Hepatocyte (in vitro differentiated cells): Measurements from ENCODE around the gene PKLR. TPM values are rescaled to one million over a fixed set of nuclear protein-coding genes. Genes with fewer than 3 reads are reported as not detected.

Source experiments
- DNase-seq: peaks from one replicate; pipeline ENCODE4 v3.0.0-alpha.2; 2016; ENCODE audit warnings: low spot score
- H2AFZ ChIP-seq: fragments of 200-600 bp; sonication (generic); 2 replicates; pipeline ENCODE4 v1.6.0; 2016; ENCODE audit warnings: antibody characterized with exemption, mild to moderate bottlenecking
- H3K27ac ChIP-seq: fragments of 200-600 bp; sonication (generic); 2 replicates; pipeline ENCODE4 v1.5.1; 2016; ENCODE audit warnings: mild to moderate bottlenecking
- H3K27me3 ChIP-seq: fragments of 200-600 bp; sonication (generic); 2 replicates; pipeline ENCODE4 v1.6.1; 2016
- H3K36me3 ChIP-seq: fragments of 200-600 bp; sonication (generic); replicated peaks from 2 replicates; pipeline ENCODE4 v1.5.1; 2016; ENCODE audit warnings: low read depth; ENCODE audit not compliant: insufficient read depth
- H3K4me1 ChIP-seq: fragments of 200-600 bp; sonication (generic); 2 replicates; pipeline ENCODE4 v1.5.1; 2016; ENCODE audit warnings: mild to moderate bottlenecking, moderate library complexity; ENCODE audit not compliant: insufficient read depth
- H3K4me2 ChIP-seq: fragments of 200-600 bp; sonication (generic); 2 replicates; pipeline ENCODE4 v1.6.0; 2016
- H3K4me3 ChIP-seq: fragments of 200-600 bp; sonication (generic); 2 replicates; pipeline ENCODE4 v1.5.1; 2016; ENCODE audit warnings: mild to moderate bottlenecking
- H3K79me2 ChIP-seq: fragments of 200-600 bp; sonication (generic); 2 replicates; pipeline ENCODE4 v1.6.0; 2017; ENCODE audit warnings: mild to moderate bottlenecking
- H3K9me2 ChIP-seq: fragments of 200-600 bp; sonication (generic); replicated peaks from 2 replicates; pipeline ENCODE4 v1.6.0; 2017; ENCODE audit warnings: mild to moderate bottlenecking; ENCODE audit not compliant: insufficient read depth
- H3K9me3 ChIP-seq: fragments of 200-600 bp; sonication (generic); 2 replicates; pipeline ENCODE4 v1.5.1; 2016; ENCODE audit warnings: low read depth, mild to moderate bottlenecking
- H4K20me1 ChIP-seq: fragments of 200-600 bp; sonication (generic); 2 replicates; pipeline ENCODE4 v1.6.0; 2016; ENCODE audit warnings: mild to moderate bottlenecking; ENCODE audit not compliant: insufficient read depth, poor library complexity, severe bottlenecking
- EZH2 ChIP-seq: fragments of 200-600 bp; sonication (generic); IDR thresholded peaks from 2 replicates; pipeline ENCODE4 v1.6.1; 2016; ENCODE audit warnings: antibody characterized with exemption, mild to moderate bottlenecking, borderline replicate concordance
- EZH2phosphoT487 ChIP-seq: fragments of 200-600 bp; sonication (generic); IDR thresholded peaks from one replicate; pipeline ENCODE4 v1.6.1; 2018; ENCODE audit warnings: antibody characterized with exemption, mild to moderate bottlenecking, low read depth, moderate library complexity; ENCODE audit not compliant: unreplicated experiment, severe bottlenecking
- WGBS: methylation state at CpG from one replicate; pipeline ENCODE4 v1.1.6; 2016; ENCODE audit warnings: low lambda C conversion rate; ENCODE audit errors: missing lambda C conversion rate; 5-methylcytosine and 5-hydroxymethylcytosine counted together
- polyA plus RNA-seq: library from polyadenylated mRNA; unstranded; fragments of >200 nt; fragmentation: Nextera tagmentation; extraction: Ambion mirVana; gene quantifications from 2 replicates; pipeline ENCODE4 v1.2.1, GENCODE V29; 2016
- total RNA-seq: library from RNA; depleted of rRNA; stranded (reverse); fragments of >200 nt; gene quantifications from 2 replicates; pipeline ENCODE4 v1.2.3, GENCODE V29; 2014
- TF ChIP-seq, protein P1 (sequence below): fragments of 200-600 bp; sonication (generic); IDR thresholded peaks from 2 replicates; pipeline ENCODE4 v1.5.1; 2016; ENCODE audit warnings: antibody characterized with exemption, mild to moderate bottlenecking; ENCODE audit not compliant: poor library complexity

PKLR gene
- total and polyA plus RNA-seq, 2 experiments from 2014 or later = 10.9 to 13.3 TPM

DNA sequence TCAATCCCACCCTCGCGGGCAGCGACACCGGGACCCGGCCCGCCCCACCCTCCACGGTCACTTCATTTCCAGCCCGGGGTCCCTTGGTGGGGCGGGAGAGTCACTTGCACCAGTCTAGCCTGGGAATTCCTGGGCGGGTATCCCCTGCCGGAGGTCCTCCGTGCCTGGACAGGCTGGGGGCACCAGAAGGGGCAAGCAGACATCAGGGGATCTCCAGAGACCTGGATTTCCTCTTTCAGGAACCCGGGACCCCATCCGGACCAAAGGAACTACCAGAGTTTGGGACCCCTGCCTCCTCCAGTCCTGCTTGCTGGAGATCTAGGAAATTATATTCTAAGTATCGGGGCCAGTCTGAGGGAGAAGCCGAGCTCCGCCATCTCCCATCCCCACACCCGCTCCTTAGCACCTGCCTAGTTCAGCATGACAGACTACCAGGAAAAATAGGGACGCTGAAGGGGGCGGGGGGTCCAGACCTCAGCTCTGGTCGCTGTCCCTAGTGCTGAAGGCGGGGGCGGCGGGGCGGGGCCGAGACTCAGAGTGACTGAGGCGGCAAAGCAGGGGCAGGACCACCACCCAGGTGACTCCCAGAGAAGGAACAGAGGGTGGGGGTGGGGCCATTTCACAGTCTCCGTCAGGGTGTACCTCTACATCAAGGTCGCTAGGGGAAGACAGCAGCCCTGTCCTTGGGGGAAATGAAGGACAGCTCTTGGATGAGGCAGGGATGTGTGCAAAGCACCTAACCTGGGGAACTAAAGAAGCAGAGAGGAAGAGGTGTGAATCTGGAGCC is 23.1 kb downstream of the PKLR start:
- H3K9me2 ChIP-seq = no peaks in the 10 kb centered on the region
- DNase-seq = peak; percentile 85
- WGBS = 2% methylated on average over 26 of the region's 29 CpGs

DNA sequence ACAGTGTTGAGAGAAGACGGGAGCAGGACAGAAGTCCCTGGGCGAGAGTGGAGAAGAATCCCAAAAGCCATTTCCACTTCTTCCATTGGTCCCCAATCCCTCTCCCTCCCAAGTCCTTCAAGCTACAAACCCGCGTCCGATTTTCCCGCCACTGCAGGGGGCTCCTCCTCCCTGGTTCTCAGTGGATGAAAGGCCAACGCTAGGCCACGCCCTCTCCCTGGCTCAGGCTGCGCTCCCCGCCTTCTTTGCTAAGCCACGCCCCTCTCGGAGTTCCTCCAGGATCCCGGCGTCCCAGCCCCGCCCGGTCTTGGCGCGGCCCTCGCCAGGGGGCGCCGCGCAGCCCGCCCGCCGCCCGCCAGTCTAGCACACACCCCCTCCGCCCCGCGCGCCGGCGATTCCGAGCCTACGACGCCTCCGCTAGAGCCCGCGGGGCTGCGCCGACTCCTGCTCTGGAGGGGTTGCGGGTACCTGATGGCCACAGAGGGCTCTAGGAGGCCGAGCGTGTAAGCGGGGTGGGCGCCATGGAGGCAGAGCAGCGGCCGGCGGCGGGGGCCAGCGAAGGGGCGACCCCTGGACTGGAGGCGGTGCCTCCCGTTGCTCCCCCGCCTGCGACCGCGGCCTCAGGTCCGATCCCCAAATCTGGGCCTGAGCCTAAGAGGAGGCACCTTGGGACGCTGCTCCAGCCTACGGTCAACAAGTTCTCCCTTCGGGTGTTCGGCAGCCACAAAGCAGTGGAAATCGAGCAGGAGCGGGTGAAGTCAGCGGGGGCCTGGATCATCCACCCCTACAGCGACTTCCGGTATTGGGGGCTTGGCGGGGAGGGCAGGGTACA is 24.0 kb downstream of the PKLR start, which contains the start of gene HCN3:
TSS of gene HCN3 (plus strand) at position 394 of the 832 bp plus-strand sequence. CDS start at position 522, 128 bp downstream.
- peak; percentile 100 for DNase-seq
- TF ChIP-seq, protein P1, sequence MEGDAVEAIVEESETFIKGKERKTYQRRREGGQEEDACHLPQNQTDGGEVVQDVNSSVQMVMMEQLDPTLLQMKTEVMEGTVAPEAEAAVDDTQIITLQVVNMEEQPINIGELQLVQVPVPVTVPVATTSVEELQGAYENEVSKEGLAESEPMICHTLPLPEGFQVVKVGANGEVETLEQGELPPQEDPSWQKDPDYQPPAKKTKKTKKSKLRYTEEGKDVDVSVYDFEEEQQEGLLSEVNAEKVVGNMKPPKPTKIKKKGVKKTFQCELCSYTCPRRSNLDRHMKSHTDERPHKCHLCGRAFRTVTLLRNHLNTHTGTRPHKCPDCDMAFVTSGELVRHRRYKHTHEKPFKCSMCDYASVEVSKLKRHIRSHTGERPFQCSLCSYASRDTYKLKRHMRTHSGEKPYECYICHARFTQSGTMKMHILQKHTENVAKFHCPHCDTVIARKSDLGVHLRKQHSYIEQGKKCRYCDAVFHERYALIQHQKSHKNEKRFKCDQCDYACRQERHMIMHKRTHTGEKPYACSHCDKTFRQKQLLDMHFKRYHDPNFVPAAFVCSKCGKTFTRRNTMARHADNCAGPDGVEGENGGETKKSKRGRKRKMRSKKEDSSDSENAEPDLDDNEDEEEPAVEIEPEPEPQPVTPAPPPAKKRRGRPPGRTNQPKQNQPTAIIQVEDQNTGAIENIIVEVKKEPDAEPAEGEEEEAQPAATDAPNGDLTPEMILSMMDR = peak; percentile 71
- no peak for TF ChIP-seq EZH2
- WGBS = 2% methylated on average over 49 of the region's 68 CpGs
- no peaks in the 10 kb centered on the region for H3K9me2 ChIP-seq
- H3K27ac ChIP-seq = peak within 1 kb of the TSS; percentile 64
- H3K4me2 ChIP-seq = peak within 1 kb of the TSS; percentile 96
- peak within 1 kb of the TSS; percentile 95 for H2AFZ ChIP-seq
- H3K36me3 ChIP-seq = no peaks in the 10 kb centered on the region
- H3K79me2 ChIP-seq = peaks cover 6% of the 10 kb centered on the region
- no peaks in the 10 kb centered on the region for H3K9me3 ChIP-seq
- H3K4me1 ChIP-seq = peaks cover 6% of the 10 kb centered on the region
- peak within 1 kb of the TSS; percentile 62 for H3K4me3 ChIP-seq
- peaks cover 3% of the 10 kb centered on the region for H4K20me1 ChIP-seq
- no peaks in the 10 kb centered on the region for H3K27me3 ChIP-seq

More for the DNA sequence above, 23.1 kb downstream of the PKLR start:
- H3K4me2 ChIP-seq = peak overlapping the region; percentile 96
- H3K27ac ChIP-seq = peak overlapping the region; percentile 64
- peak overlapping the region; percentile 62 for H3K4me3 ChIP-seq
- H3K27me3 ChIP-seq = no peaks in the 10 kb centered on the region
- peak overlapping the region; percentile 95 for H2AFZ ChIP-seq
- H4K20me1 ChIP-seq = no peaks in the 10 kb centered on the region
- no peaks in the 10 kb centered on the region for H3K36me3 ChIP-seq
- H3K4me1 ChIP-seq = peaks cover 4% of the 10 kb centered on the region
- no peaks in the 10 kb centered on the region for H3K9me3 ChIP-seq
- H3K79me2 ChIP-seq = no peaks in the 10 kb centered on the region
- no peak for TF ChIP-seq EZH2
- TF ChIP-seq, protein P1 = no peak
- no peak for TF ChIP-seq EZH2phosphoT487

DNA sequence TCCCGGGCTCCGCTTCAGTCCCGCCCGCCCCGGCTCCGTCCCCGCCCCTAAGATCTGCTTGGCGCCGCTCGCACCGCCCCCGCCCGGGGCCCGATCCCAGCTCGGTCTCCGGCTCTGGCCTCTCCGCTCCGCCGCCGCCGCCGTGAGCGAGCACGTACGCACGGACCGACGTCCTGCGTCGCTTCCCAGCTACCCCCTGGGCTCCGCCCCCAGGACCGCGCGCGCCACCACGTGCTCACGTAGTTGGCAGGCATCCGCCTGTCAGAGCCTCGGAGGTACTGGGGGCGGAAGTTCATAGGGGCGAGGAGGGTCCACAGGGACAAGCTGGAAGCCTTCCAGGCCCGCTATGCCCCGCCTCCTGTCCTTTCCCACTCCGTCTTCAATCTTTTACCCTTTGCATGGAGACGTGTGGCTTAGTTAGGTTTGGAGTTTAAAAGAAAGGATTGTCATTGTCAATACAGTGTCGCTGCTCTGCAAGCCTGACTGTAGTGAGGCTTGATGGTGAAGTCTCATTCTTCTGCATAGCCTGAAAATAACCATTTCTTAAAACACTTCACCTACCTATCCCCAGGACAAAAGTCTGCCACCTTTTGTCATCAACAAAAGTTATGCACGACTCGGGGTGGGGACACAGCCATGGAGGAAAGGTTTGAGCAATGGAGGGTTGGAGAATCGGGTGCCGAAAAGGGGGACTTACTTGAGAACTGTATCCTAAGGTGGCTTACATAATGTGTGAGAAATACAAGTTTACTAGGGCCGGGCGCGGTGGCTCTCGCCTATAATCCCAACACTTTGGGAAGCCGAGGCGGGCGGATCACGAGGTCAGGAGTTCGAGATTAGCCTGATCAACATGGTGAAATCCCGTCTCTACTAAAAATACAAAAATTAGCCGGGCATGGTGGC is 27.6 kb downstream of the PKLR start, which contains the start of gene CLK2:
TSS of gene CLK2 (minus strand) at position 162 of the 903 bp plus-strand sequence. CDS start 2,527 bp downstream, outside the sequence.
- H3K36me3 ChIP-seq = no peaks in the 10 kb centered on the region
- peak within 1 kb of the TSS; percentile 72 for H3K4me2 ChIP-seq
- H3K27me3 ChIP-seq = no peaks in the 10 kb centered on the region
- H3K27ac ChIP-seq = peak within 1 kb of the TSS; percentile 98
- no peaks in the 10 kb centered on the region for H3K9me2 ChIP-seq
- H2AFZ ChIP-seq = peak within 1 kb of the TSS; percentile 46
- peaks cover 14% of the 10 kb centered on the region for H4K20me1 ChIP-seq
- H3K4me1 ChIP-seq = peaks cover 11% of the 10 kb centered on the region
- WGBS = 22% methylated on average over 50 of the region's 61 CpGs
- peaks cover 38% of the 10 kb centered on the region for H3K79me2 ChIP-seq
- TF ChIP-seq EZH2 = no peak
- no peak for TF ChIP-seq EZH2phosphoT487
- TF ChIP-seq, protein P1 = no peak
- H3K9me3 ChIP-seq = no peaks in the 10 kb centered on the region
- peak; percentile 98 for DNase-seq
- H3K4me3 ChIP-seq = peak within 1 kb of the TSS; percentile 57
